Right kidney (tissue), 1 donor: Measurements from ENCODE around the gene SZT2.

Experiments
- DNase-seq: peaks from one replicate; pipeline ENCODE4 v3.0.0-alpha.2; 2016

Gene SZT2

DNA sequence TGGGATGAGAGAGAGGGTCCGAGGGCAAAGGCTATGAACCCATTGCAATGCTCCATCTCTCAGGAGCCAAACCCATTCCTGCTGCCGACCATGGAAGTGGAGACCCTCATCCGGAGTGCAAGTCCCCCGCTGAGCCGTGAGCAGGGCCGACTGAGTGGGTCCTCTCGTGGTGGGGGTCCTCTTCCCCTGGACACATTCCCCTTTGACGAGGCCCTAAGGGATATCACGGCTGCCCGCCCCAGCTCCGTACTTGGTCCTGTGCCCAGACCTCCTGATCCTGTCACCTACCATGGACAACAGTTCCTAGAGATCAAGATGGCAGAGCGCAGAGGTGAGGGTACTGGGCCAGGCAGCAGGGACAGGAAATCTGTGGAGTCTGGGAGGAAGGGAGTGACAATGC is 53.1 kb downstream of the SZT2 start:
- no peak for DNase-seq

DNA sequence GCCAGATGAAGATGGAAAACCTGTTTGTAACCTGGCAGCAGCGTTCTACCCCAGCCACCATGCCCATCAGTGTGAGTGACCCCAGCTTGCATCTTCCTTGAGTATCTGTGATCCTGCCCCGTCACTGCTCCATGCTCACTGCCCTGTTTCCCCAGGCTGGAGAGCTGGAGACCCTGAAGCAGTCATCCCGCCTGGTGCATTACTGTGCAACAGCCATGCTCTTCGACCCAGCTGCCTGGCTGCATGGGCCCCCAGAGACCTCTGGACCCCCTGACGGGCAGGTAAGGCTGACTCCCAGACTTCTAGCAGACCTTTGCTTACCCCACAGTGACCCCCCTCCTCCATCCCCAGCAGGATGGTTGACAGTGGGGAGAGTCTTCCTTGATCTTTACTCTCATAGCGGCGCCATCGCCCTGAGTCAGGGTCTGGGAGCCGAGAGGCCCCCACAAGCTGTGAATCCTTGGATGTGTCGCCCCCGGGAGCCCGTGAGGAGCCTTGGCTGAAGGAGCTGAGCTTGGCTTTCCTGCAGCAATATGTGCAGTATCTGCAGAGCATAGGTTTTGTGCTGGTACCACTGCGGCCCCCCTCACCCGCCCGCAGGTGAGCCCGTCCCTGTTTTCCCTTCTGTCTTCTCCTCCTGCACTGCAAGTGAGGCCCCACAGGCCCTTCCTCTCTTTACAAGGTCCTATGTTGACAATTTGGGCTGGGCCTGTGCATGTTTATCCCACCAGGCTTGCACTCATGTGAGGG is 53.7 kb downstream of the SZT2 start:
- no peak for DNase-seq

DNA sequence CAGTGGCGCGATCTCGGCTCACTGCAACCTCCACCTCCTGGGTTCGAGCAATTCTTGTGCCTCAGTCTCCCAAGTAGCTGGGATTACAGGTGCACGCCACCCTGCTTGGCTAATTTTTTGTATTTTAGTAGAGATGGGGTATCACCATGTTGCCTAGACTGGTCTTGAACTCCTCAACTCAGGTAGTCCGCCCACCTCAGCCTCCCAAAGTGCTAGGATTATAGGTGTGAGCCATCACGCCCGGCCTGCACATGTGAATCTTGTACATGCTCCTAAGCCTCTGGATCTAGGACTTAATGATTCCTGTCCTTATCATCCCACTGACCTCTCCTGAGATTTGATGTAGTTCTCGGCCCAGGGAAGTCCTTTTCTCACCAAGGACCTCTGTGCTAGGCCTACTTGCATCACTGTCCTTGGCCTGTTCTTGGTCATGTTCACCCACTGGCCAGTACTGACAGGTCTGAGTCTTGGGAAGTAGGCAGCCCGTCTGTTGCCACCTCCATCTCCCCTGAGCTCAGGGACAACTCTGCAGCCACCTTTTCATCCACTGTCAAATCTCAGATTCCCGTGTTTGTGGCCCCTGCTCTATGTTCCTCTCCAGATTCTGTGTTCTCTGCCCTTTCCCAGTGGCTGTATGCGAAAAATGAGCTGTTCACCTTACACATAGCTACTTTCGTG is 54.6 kb downstream of the SZT2 start:
- DNase-seq, result no peak

DNA sequence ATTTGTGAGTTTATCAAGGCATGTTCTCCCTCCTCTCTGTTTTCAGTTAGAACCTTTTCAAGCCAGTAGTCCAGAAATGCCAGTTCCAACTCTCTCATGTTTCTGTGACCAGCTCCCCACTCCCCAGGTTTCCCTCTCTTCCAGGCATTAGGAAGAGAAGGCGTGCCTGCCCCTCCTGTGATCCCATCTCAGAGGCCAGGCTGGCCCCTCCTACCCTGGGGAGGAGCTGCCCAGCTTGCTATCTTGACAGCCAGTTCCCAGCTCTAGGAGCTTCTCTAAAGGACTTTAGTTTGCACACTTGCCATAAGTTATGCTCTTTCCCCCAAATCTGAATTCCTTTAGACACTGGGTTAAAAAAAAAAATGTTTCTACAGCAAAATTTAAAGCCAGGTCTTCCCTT is 55.1 kb downstream of the SZT2 start:
- DNase-seq, result no peak

DNA sequence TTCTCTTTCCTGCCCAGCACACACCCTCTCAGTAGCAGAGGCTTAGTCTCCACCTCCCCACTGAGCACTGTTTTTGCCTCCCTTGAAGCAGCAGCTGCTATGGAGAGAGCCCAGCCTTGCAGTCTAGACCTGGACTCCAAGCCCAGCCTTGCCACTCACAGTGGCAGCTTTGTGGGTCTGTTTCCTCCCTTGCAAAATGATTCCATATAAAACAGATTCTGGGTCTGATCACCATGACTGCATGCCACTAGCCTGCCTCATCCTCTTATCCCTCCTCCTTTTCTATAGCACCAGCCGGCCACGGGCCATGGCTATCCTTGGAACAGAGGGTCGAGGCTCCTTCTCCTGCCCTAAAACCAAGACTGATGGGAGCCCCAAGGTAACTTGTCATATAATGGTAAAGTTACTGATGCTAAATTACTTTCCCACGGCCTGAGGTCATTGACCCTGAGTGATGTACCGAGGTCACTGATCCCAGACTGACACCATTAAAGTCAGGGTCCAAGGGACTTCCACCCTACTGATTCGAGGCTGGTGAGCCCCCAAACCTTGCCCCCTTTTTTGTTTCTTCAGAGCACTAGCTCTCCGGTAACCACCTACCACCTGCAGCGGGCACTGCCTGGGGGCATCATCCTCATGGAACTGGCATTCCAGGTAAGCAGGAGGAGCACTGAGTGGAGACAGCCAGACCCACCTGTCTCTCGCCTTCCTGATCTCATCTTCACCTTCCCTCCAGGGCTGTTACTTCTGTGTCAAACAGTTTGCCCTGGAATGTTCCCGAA is 56.1 kb downstream of the SZT2 start:
- DNase-seq, result no peak

DNA sequence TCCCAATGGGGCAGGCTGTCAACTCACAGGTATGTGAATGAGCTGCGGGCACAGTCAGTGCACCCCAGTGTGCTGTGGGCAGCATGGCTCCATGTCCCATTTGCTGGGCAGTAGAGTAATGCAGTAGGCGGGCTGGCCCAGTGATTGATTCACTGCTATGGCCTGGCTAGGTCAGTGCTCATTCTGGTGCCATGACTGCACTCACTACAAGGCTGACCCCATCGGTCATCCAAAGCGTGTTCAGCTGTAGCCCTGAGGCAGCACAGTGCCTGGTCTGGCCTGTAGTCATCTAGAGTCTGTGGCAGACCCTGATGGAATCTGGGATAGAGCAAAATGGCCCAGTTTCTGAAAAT is 56.7 kb downstream of the SZT2 start:
- no peak for DNase-seq

DNA sequence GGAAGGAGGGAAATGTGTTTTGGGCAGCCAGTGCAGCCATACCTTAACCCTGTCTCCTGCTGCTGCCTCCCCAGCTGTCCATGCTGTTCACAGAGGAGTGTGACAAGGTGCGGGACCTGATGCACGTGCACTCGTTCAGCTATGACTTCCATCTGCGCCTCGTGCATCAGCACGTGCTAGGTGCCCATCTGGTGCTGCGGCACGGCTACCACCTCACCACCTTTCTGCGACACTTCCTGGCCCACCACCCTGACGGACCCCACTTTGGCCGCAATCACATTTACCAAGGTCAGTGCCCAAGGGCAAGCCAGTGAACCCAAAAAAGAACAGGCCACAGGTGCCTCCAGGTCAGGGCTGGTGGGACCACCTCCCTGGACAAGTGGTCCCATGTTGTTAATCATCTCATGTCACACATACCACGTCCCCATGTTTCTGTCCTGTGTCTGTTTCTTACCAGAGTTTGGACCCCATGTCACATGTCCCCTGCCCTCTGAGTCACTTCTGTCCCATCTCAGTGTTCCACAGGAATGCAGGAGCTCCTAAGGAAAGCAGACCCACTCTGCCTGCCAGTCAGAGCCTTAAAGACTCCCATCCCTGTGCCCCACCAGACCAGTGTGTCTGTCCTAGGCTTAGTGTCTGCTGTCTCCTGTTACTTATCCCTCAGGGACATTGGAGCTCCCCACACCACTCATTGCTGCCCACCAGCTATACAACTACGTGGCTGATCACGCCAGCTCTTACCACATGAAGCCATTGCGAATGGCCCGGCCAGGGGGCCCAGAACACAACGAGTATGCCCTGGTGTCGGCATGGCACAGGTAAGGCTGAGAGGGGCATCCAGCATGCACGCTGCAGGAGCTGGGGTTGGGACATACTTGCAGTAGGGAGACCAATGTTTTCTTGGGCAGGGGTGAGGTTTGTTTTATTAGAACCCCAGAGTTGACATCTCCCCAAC is 57.5 kb downstream of the SZT2 start:
- DNase-seq, result no peak

DNA sequence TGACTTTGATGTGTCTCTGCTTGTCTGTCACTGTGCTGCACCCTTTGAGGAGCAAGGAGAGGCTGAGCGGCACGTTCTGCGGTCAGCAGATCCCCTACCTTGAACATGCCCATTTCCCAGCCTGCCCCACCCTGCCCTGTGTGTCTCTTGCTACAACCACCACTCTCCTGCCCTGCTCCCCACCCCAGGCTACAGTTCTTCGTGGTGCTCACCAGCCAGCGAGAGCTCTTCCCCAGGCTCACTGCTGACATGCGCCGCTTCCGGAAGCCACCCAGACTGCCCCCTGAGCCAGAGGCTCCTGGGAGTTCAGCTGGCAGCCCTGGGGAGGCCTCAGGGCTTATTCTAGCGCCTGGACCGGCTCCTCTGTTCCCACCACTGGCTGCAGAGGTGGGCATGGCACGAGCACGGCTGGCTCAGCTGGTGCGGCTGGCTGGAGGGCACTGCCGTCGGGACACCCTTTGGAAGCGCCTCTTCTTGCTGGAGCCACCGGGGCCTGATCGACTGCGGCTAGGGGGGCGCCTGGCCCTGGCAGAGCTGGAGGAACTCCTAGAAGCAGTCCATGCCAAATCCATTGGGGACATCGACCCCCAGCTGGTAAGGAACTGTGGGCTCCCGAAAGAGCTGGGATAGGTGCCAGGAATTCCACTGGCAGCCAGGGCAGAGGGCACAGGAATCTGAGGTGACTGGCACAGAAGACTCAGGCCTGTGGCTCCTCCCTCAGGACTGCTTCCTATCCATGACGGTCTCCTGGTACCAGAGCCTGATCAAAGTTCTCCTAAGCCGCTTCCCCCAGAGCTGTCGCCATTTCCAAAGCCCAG is 58.4 kb downstream of the SZT2 start:
- no peak for DNase-seq

DNA sequence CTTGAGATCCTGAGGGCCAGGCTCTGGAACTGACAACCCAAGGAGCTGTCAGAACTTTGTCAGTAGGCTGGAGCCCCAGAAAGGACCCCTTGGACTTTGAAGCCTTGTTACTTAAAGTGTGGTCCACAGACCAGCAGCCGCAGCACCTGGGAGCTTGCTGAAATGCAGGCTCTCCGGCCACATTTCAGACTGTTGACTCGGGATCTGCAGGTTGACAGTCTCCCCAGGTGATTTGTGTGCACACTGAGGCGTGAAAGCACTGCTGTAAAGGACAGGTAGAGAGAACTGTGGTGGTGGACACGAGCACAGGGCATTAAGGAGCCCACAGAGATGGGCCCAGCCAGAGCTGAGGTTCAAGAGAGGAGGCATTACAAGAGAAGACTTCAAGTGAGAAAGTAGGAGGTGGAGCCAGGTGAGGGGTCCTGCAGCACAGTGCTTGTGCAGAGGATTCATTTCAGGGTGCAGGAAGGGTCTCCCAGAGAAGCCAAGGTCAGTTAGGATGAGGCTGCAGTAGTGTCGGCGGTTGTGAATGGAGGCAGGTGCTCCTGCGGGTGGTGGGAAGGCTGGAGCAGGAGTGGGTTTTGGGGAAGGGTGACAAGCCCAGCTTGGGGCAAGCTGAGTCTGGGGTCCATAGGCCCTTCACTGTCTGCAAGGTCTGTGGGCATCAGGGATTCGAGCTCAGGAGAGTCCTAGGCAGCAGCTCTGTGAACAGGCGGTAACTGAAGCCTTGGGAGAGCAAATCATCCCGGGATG is 59.4 kb downstream of the SZT2 start:
- DNase-seq, result no peak

DNA sequence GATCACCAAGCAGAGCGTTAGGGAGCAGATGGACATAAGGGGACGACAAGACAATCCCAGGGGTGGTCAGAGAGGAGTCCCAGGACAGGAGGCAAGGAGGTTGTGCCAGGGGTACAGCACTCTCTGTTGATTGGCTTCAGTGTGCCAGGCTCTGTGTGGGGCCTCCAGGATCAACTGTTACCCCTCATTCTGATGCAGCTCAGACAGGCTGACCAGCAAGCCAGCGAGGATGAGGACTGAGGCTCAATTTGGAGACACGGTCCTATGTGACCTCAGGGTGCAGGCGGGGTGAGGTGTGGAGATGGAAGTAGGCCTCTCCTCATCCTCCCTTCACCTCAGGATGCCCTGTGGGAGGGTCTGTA is 60.0 kb downstream of the SZT2 start:
- no peak for DNase-seq

DNA sequence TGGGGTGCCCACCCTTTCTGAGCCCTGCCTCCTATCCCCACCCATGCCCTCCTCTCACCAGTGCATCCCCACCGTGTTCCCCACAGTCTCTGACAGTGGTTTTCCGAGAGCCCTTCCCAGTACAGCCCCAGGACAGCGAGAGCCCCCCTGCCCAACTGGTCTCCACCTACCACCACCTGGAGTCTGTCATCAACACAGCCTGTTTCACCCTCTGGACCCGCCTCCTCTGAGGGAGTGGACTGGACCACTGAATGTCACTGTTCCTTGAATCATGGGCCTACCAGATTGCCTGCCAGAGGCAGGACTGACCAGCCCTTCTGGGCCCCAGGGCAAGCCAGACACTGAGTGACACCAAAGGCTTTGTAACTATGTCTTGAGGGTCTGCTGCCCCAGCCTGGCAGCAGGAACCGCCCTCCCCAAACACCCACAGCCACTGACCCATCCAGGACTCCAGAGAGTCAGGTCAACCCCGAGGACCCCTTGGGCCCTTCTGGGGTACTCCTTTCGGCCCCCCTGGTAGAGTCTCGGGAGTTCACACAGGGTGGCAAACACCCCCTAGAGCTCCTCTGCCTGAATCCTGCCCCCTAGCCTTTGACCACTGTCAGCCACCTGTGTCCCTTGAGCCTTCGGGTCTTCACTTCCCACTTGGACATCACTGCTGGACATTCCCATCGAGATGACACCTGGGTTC is 60.7 kb downstream of the SZT2 start:
- no peak for DNase-seq

DNA sequence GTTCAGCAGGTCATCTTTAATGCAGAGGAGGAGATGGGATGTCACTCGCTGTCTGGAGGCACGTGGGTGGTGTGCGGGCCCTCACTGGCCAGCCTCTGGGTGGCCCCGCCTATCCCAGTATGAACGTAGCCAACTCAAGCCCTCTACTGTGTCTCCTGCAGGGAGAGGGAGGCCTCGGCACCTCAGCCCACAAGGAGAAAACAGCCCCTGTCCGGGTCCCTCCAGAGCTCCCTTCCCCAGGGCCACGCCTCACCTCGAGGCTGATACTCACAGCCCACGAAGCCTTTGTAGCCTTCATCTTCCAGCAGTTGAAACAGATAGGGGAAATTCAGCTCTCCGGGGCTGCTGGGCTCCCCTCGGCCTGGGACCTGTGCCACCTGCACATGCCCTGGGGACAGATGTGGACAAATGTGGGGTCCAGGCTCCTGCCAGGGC is 61.5 kb downstream of the SZT2 start:
- DNase-seq, result no peak

DNA sequence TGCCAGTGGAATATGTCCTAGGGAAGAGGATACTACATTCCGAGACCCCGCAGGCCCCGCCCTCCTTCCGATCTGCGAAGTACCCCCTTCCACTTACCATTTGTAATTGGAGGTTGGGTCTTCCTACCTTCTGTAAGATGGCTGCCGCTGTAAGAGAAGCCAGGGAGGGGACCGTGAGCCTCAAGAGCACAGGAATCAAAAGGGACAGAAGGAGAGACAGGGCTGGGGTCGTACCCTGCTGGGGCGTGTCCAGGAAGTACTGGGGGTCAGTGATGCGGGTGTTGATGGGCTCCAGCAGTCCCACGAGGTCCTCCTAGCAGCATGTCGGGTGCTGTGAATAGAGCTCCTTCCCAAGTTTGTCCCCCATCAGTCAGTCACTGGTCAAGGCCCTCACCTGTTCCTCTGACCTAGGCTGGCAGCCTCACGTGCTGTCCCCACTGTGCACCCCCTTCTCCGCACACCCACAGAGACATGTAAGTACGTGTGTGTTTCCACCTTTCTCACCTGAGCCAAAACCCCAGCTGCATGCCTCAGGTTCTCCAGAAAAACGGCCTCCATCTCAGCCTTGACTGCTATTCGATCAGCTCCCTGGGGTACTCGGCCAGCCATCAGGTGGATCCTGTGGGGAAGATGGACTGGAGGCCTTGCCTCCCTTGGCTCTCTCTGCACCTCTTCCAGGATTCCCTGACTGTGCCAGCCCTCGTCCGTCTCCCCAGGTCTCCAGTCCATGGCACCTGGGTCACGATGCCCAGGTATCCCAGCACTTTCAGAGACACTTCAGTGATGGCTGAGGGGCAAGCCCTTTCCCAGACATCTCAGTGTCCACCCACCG is 62.2 kb downstream of the SZT2 start:
- no peak for DNase-seq

DNA sequence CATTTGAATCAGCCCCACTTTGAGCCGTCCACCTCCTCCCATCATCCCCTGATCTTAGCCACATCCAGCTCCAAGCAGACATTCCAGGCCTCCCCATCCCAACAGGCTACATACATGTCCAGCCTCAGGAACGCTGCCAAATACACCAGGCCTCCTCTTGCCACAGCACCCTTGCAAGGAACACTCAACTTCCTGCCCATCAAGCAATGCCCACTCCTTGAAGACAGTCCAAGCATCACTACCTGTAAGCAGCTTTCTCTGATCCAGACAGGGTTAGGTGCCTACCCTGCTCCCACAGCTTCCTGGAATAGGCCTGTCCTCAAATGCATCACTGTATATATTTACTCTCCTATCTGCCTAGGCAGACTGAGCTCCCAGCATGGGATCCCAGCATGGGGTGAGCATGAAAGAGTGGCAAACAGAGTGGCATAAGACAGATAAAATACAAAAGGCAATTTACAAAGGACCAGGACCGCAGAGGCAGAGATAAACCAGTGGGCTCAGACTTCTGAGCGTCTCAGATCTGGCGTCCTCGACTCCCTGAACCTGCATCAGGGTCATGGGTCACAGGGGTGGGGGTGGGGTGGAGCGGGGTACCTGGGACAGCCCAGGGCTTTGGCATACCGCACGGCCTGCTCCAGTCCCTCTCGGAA is 63.2 kb downstream of the SZT2 start:
- peak; percentile 45 for DNase-seq

DNA sequence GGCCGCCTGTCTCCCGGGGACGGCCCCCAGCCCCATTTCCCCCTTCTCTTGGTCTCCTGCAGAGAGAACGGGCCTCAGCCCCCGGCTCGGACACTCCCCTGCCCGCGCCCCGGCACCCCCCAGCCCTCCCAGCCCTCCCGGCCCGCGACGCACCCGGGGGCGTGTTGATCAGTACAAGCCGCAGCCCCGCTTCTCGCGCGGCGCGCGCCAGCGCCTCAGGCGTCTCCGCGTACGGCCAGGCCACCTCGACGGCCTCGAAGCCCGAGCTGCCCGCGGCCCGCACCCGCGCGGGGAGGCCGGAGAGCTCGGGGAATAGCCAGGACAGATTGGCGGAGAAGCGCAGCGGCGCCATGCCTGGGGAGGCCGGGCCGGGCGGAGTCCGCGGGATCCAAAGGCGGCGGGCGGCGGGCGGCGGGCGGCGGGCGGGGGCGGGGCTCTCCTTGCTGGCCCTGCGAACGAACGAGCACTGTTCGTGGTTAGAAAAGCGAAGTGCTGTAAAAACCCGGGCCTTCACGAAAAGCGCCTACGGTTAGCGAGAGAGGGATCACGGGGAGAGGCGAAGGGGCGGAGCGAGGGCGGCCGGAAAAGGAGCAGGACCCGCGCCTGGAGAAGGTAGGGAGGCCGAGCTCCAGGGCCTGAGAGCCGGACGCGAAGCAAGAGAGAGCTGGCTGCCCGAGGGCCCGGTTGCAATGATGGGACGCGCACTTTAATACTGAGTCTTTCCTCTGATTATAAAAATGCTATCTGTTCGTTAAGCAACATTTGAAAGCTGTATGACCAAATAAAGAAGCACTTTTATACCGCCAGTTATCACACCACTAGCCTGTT is 64.0 kb downstream of the SZT2 start, which contains the start of gene HYI:
HYI (minus strand) TSS at position 490 of the 828 bp plus-strand sequence; CDS start at position 352, 138 bp downstream.
- peak; percentile 86 for DNase-seq

DNA sequence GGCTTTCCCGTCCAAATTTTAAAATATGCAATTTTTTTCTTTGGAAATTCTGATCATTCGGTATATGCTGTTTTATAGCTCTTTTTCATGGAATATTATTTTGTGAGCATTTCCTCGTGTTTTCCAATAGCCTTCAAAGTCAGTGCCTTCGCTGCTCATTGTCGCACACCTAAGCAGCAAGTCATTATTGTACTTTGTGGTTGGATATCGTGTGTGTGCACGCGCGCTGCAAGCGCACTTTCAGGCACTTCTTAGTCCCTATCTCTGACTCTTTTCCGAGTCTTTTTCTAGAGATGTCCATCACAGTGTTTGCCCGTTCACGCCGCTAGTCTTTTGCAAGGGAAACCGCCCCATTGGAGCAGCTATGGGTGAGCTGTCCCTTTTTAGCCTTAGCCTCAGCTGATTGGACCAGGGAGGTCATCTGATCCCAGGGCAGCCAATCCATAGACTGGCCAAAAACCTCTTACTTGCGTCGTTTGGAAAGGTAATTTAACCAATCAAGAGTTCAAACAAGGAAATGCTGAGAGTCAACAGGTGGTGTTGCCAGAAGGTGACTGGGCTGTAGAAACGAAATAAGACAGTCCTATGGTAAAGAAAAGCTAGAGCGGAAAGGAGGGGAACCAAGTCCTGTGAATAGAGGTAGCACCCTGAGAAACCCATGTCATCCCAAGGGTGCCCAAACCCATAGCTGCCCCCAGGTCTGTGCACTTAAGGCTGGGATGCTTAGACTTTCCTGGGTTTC is 64.7 kb downstream of the SZT2 start:
- no peak for DNase-seq
